ENCODE data around the gene B4GALT3.
A peak's percentile ranks its signal among the peaks of the same experiment; 100 is the strongest.
"Not testable (repeated sequence)": the region's sequence is repeated elsewhere in the genome, so short reads cannot be mapped to it uniquely, and the experiment has no call there.

The B4GALT3 gene

DNA sequence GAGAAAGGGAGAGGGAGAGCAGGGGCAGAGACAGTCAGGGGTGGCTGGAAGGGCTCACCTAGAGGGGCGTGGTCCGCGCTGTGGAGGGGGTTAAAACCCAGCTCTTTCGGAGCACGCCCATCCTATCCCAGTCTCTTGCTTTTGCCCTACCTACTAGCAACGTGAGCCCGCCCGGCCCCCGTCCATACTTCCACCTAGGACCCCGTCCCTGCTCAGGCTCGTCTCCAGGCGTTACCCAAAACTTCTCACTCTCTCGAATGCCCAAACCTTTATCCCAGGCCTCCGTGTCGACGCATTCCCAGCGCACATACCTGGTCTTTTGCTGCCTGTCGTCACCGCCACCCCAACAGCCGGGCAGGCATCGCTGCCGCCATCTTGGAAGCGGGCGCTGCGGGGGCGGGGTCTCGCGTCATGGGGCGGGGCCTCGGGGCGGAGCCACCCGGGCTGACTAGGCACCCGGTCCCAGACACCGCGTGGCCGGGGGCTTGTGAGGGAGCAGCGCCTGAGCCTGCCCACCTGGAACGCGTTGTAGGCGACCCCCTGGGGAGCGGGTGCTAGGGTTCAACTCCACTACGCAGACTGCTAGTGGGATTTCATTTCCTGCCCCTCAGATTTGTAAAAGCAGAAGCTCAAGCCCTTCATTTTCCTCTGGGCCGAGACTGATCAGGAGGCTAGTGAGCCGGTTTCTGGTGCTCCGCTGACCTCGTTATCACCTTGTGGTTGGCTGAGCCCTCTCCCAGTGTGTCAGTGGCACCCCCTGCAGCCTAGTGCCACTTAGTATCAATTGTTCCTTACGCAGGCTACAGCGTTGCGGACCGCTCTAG, at the start of gene B4GALT3:
TSS of gene B4GALT3 (minus strand) at position 396 of the 824 bp plus-strand sequence. CDS start 1,447 bp downstream, outside the sequence.
- no peak for FAIRE-seq

GRCh38 chr1:161226759-161227158, 49.5 kb upstream of the B4GALT3 start:
- no peak for FAIRE-seq

GRCh38 chr1:161226320-161226711, 49.0 kb upstream of the B4GALT3 start:
- no peak for FAIRE-seq

GRCh38 chr1:161225534-161226319, 48.4 kb upstream of the B4GALT3 start, which contains the start of gene TOMM40L:
Gene TOMM40L (plus strand): TSS chr1:161226060. CDS start chr1:161226490, 430 bp downstream.
- FAIRE-seq = peak; percentile 99

GRCh38 chr1:161225178-161225533, 47.8 kb upstream of the B4GALT3 start:
- no peak for FAIRE-seq

DNA sequence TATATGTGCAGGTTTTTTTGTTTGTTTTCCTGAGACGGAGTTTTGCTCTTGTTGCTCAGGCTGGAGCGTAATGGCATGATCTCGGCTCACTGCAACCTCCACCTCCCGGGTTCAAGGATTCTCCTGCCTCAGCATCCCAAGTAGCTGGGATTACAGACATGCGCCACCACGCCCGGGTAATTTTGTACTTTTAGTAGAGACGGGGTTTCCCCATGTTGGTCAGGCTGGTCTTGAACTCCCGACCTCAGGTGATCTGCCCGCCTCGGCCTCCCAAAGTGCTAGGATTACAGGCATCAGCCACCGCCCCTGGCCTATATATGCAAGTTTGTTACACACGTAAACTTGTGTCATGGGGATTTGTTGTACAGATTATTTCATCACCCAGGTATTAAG, 47.4 kb upstream of the B4GALT3 start:
- not testable (repeated sequence) for FAIRE-seq

DNA sequence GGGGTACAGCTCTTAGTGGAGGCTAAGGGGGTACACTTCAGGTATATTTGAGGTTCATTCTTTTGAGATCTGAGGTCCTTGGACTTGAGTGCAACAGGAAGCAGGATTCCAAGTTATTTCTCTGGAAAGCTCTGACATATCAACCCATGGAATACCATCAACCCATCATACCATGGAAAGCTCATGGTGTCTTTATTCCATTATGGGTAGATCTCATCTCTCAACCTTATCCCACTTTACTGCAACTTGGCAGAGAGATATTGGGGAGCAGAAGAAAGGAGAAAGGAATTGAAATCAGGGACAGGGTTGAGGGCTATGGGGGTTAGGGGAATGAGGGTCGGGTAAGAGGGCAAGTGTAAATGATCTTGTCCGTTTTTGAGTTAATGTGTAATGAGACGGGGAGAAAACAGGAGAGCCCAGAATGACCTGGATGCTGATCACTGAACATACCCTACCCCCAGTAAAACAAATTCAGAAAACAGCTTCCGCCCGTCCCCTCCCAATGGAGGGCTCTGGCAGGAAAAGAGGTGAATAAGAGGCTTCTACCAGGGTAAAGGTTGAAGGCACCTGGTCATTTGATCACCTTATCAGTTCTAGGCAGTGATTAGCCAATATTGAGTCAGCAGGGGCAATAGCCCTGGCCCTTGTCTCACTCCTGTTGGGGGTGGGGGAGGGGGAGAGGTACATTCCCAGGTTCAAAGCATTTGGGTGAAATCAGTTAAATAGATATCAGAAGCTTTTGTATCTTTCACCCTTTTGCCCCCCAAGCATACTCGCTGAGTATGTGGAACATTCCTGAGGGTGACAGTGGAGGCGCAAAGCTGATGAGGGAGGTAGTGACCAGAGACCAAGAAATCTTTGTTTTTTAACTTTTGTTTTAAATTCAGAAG, 46.7 kb upstream of the B4GALT3 start:
- FAIRE-seq = no peak

DNA sequence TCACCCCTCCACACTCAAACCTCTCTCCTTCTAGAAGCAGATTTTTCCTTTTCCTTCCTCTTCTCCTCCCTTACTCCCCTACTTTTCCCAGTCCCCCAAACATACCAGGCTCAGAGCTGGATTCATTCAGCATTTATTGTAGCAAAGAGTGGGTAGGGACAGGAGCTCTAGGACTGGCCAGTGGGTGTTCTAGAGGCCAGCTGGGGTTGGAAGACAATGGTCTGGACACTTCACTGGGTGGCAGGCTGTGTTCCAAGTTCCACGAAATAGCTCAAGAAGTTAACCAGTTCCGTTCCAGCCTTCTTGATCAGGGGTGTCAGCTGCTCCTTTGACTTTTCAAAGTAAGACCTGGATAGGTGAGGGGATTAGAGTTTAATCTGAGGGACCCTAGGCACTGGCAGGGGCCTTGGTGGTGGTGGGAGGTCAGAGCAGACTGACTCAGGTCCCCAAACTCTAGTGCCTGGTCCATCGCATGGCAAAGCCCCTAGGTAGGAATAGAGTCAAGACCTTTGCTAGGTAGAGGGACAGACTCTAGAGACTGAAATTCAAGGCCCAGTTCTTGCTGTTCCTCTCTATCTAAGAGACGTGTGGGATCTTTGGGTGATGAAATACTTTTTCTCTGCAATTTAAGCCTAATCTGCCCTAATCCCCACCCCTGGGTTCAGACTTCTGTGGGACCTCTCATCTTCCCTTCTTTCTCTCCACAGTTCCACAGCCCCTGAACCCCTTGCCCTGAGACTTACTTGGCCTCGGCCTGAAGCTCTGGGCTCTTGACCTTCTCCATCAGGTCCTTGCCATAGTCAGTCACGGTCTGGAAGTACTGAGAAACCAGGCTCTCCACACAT, 45.1 kb upstream of the B4GALT3 start:
- no peak for FAIRE-seq

DNA sequence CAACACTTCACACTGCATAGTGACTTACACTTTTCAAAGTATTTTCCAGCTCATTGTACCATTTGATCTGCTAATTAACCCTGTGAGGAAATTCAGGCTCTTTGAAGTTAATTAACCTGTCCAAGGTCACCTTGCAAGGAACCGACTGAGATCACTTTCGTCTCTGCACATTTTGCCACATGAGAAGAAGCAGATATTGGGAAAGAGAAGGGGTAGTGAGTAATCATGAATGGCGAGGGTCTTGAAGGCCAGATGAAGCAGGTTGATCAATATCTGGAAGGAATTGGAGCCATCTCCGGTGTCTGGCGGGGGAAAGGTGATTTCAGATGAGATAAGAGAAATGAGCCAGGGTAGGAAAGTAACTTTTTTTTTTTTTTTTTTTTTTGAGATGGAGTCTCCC, 42.7 kb upstream of the B4GALT3 start:
- no peak for FAIRE-seq

DNA sequence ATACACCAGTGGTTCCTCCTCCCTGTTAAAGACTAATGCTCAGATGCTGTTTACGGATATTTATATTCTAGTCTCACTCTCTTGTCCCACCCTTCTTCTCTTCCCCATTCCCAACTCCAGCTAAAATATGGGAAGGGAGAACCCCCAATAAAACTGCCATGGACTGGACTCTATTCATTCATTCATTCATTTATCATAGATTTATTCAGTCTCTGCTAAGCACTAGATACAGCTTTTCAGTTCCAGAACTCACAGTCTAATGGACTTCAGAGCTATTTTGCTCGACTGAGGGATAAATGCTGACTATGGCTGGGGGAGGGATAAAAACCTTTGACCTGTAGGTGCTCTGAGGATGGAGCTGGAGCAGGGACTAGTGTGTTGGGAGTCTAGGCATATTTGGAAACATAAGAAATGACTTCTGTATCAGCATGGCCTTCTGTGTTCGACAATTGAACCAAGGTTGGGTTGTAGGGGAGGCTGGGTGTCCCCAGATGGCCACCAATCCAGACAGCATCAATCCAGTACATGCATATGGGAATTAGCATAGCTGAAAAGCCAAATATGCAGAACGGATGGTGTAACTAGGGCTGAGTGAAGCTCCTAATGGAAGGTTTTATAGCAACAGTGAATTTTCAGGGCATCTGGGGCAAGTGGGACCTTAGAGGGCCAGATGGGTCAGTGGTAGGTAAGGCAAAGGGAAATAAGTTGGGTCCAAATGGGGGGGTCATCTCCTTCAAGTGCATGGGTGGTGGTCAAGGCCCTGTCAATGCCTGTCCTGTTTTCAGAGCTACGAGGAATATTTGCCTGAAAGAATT, 42.0 kb upstream of the B4GALT3 start:
- no peak for FAIRE-seq

- no peak for FAIRE-seq
Observed at GRCh38 chr1:161218301-161219077, 41.2 kb upstream of the B4GALT3 start.

DNA sequence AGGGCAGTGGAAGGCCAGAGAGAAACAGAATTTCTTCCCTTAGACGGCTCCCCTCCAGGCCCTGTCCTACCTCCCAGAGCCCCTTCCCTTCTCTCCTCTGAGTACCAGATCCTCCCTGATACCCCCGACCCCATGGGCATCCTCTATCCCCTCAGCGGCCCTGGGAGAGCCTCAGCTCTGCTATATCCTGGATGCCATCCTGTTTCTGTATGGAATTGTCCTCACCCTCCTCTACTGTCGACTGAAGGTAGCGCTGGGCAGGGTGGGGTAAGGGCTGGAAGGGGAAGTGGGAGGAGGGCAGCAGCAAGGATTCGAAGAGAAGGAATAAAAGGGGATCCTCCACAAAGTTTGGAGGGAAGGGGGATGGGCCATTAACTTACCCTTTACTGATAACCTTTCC, 40.5 kb upstream of the B4GALT3 start:
- FAIRE-seq = no peak

- FAIRE-seq = no peak
Observed at GRCh38 chr1:161216945-161217712, 39.8 kb upstream of the B4GALT3 start.

DNA sequence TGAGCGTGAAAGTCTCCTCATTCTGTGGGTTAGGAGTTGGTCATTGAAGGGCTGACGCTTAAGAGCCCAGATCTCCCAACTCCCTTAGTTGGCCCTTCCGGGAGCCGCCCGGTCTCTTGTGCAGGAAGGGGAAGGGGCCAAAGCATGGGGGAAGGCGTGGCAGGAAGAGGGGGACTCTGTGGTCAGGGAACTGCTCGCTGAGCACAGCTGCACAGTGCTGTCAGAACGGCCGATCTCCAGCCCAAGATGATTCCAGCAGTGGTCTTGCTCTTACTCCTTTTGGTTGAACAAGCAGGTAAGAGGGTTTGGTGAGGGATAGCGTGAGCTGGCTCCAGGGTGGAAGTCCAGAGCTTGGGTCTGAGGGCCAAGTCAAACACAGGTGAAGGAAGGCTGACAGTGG, 37.8 kb upstream of the B4GALT3 start, which contains the start of gene FCER1G:
TSS of gene FCER1G (plus strand) at position 220 of the 400 bp plus-strand sequence. CDS start at position 247, 27 bp downstream.
- FAIRE-seq = no peak

DNA sequence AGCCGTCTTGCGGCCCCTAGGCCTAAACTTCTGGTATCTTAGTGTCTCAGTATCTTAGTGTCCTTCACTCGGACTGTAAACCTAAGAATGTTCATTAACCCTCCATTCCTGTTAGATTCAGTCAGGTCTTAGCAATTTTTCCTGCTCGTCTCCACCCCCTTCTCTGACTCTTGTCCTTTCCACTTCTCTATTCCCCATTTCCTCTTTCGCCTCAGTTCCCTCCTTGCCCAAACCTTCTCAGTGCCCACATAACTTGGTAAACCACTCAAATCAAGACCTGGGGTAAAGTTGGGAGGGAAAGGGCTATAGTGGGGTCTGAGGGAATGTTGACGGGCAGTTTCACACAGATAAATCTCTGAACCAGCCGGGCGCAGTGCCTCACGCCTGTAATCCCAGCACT, 37.1 kb upstream of the B4GALT3 start:
- no peak for FAIRE-seq

- FAIRE-seq = no peak
Observed at GRCh38 chr1:161209790-161210409, 32.6 kb upstream of the B4GALT3 start.

DNA sequence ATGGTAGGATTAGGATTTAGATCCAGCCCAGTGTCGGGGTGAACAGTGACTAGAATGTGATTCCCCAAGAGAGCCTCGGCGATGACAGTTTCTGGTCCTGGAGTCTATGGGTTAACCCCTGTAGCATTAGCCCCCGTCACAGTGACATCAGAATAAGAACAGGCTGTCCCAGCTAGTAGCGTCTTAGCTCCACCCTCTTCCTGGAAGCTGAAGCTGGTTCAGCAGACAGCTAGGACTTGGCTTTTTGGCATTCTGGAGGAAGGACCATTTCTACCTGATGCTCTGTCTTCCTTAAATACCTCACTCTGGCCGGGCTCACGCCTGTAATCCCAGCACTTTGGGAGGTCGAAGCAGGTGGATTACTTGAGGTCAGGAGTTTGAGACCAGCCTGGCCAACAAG, 29.9 kb upstream of the B4GALT3 start:
- no peak for FAIRE-seq

DNA sequence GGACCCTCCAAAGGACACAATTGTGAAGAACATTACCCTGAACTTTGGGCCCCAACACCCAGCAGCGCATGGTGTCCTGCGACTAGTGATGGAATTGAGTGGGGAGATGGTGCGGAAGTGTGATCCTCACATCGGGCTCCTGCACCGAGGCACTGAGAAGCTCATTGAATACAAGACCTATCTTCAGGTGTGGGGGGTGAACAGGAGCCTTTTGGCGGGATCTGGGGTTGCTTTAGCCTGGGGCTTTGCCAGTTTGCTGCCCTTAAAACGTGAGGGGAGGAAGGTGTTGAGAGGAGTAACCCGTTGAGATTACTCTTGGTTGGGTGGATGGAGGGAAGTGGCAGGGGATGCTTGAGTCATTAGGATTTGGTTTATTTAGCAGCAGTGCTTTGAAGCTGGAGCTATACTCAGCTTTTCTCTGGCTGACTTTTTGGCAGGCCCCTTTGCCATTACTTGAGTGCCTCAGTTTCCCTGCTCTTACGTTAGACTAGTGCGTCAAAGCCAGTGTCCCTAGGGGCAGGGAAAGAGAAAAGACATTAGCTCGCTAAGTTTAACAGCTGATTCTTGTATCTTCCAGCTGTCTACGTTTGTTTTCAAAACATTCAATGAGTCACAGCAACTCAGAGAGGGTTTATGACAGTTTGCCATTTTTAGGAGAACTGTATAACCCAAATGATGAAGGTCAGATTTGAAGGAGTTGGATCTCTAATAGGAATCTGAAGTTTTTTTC, 29.3 kb upstream of the B4GALT3 start:
- FAIRE-seq = no peak
